HG02970 (cell line): ENCODE data around the gene KDM7A.

Source experiments
- ATAC-seq: cut with Tn5 transposase; IDR thresholded peaks from one replicate; pipeline ENCODE4 v1.9.1; 2021; ENCODE audit warnings: mild to moderate bottlenecking, moderate library complexity, moderate number of reproducible peaks; ENCODE audit not compliant: unreplicated experiment, low FRiP score

The KDM7A gene

DNA sequence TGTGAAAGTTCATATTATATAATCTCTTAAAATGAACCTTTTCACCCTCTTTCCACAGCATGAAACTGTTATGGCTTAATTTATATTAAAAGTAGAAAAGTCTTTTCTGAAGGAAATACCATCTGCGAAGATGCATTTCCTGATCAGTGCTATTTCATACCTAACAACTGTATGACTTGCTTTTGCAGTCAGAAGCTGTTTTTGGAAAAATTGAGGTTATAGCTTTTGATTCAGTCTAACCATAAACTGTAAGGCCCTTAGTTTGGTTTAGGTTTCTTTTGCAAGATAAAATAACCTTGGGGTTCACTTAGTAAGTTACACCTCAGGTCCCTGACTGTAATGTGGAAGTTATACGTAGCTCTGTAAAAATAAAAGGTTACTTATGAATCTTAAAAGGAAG lies 91.3 kb downstream of the KDM7A start:
- no peak for ATAC-seq

- no peak for ATAC-seq
Observed at GRCh38 chr7:140084972-140085371, 91.8 kb downstream of the KDM7A start.

DNA sequence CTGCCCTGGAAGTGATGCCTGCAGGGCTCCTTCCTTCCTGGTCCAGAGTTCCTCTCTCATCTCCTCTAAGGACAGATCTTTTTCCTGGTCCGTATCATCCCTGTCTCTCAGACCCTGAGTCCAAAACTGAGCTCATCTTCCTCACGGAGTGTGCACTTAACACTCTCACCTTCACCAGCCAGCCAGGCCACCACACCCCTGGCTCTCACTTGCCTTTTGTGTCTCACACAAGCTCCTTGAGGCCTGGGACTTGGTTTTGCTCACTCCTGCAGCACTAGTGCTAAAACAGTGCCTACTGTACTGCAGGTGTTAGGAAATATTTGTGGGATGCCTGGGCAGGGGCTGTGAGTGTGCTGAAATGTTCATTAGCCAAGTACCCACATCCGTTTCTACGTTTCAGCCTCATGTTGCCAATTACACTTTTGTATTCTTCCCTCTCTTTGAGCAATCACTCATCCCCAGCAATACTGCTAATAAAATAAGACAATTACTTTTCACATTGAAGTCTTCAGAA lies 92.6 kb downstream of the KDM7A start:
- ATAC-seq, result no peak

DNA sequence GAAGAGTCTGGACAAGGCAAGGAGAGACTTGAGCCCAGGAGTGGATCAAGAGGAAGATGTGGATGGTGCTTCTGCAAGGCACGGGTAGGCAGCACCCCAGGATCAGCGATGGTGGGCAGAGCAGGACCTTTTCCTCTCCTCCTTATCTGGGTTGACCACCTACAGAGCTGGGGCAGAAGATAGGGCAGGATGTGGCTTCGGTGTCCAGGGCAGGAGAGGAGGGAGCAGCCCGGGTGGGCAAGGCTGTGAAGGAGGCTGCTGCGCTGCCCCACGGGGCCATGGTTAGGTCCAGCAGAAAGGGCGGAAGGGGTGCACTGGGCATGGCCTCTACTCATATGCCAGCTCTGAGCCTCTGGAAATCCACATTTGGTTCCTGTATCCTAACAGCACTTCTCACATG lies 94.0 kb downstream of the KDM7A start:
- no peak for ATAC-seq

GRCh38 chr7:140081774-140082425 lies 94.9 kb downstream of the KDM7A start:
- no peak for ATAC-seq

DNA sequence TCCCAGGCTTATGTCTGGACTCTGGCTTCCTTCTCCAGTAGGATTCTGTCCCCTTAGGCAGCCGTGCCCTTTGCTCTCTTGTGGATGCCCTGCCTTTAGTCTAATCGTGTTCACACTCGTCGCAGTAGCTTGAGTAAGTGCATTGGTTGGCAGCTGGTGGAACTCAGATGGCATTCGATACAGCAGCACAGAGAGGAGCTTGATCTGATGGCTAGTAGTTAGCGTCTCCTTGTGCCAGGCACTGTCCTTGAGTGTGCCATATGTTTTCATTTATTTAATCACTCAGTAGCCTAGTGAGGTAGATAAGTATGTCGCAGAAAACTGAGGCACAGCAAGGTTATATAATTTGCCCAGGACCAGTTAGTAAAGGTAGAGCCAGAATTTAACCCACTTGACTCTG lies 95.9 kb downstream of the KDM7A start:
- ATAC-seq, result no peak

GRCh38 chr7:140079121-140079536 lies 97.7 kb downstream of the KDM7A start:
- no peak for ATAC-seq

GRCh38 chr7:140078392-140078791 lies 98.4 kb downstream of the KDM7A start:
- no peak for ATAC-seq

DNA sequence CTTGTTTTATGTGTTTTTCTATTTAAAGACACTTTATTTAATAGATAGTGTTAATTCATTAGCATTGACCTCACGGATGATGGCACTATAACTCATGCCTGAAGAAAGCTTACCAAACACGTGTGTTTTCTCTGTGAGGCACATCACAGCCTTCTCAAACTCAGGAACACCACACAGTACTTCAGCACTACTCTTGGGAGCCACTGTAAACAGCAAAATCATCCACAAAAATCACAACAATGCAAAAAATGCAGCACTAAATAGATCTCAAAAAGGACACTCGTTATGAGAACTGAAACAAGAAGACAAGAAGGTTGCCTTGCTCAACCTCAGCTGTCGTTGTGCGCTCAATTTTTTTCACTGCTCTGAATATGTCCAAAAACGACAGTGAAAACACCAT lies 102.0 kb downstream of the KDM7A start:
- no peak for ATAC-seq

DNA sequence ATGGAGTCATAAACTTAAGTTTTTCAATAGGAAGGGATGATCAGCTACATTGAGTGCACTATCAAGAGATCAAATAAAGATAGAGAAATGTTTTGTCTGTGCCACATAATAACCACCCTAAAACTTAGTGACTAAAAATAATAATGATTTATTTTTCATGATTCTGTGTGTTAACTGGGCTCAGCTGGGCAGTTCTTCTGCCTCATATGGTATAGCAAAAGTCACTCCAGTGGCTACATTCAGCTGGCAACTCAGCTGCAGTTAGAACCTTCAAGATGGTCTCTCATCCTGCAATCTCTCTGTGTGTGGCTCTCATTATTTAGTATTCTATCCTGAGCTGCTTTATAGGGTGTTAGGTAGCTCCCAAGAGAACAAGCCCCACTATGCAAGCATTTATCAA lies 106.2 kb downstream of the KDM7A start:
- no peak for ATAC-seq

GRCh38 chr7:140069298-140069949 lies 107.4 kb downstream of the KDM7A start:
- no peak for ATAC-seq

GRCh38 chr7:140068033-140068432 lies 108.8 kb downstream of the KDM7A start:
- no peak for ATAC-seq

- ATAC-seq, result no peak
Observed at GRCh38 chr7:140067052-140067451, 109.7 kb downstream of the KDM7A start.

GRCh38 chr7:140062528-140063299 lies 114.1 kb downstream of the KDM7A start, which contains the start of gene PARP12:
TSS of gene PARP12 (minus strand) at chr7:140062951. CDS start at chr7:140062847, 104 bp downstream.
- peak; percentile 92 for ATAC-seq

- peak; percentile 23 for ATAC-seq
Observed at GRCh38 chr7:140062118-140062527, 114.7 kb downstream of the KDM7A start.

- no peak for ATAC-seq
Observed at GRCh38 chr7:140061607-140061930, 115.2 kb downstream of the KDM7A start.

- no peak for ATAC-seq
Observed at GRCh38 chr7:140060788-140061606, 115.8 kb downstream of the KDM7A start.

DNA sequence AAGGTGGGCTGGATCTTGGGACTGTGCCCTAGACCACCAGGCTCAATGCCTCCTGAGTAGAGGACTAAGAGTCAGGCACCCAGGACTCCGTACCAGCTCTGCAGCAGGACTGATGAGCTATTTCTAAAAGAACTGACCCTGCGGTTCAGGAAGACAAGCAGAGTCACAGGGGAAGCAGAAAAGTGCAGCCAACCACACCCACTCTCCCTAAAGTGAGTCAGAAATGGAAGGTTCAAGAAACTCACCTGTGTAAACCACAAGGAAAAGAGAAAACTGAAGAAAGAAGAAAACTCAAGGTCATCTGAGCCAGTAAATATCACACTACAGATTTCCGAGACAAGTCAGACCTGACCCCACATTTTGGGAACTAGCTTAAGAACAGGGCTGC lies 116.5 kb downstream of the KDM7A start:
- ATAC-seq, result no peak

DNA sequence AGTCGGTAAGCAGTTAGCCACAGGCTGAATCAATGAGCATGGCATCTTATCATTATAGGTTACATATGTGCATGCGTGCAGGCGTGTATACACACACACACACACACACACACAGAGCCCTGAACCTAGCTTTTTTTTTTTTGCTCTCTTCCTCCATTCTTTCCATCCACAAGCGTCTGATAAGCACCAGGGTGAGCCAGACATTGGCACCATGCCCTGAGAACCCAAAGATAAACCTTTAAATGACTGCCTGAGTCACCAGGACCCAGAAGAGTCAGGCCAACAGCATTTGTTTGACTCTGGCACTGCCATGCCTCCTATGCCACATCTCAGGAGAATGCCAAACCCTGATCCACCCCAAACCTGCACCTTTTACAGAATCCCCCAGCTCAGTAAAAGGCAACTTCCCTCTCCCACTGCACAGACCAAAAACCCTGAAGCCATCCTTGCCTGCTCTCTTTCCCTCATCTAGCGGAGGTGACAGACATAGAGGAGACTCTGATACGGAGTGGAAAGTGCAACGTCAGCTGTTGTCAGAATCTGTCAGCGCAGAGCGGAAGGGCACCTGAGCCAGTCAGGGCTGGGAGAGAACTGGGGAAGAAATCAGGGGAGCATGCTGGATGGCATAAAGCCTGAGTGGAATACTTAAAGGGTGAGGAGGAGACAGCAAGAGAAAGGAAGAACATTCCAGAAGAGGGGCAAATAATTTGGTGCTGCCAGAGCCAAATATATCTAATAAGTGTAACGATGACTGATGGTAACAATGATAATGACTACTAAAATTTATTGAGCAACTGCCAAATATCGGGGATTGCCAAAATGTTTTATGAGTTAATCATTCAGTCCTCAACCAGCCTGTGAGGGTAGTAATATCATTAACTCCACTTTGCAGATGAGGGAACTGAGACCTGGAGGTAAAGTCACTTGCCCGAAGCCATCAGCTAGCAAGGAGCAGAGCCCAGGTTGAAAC lies 117.2 kb downstream of the KDM7A start:
- ATAC-seq, result no peak
